GM21717 (cell line): Measurements from ENCODE around the gene KANK2.
"Not testable (repeated sequence)": the region's sequence is repeated elsewhere in the genome, so short reads cannot be mapped to it uniquely, and the experiment has no call there.

Experiments
- ATAC-seq: cut with Tn5 transposase; IDR thresholded peaks from one replicate; pipeline ENCODE4 v1.9.1; 2021; ENCODE audit warnings: mild to moderate bottlenecking, moderate library complexity; ENCODE audit not compliant: unreplicated experiment

KANK2 gene

DNA sequence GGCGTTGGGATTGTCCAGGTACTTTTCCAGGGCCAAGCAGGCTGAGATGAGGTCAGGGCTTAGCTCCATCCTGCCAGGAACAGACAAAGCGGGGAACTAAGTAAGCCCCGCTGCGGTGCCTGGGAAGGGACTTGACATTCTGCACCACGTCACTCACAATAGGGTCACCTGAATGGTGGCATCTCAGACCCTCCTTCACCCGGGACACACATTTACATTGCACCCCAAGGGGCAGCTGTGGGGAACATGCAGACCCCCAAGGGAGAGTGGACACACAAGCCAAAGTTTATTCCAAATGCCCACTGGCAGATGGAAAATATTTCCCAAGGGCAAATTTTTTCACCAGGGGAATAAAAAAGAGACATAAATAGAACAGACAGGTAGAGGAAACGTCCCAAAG lies 21.4 kb downstream of the KANK2 start:
- no peak for ATAC-seq

DNA sequence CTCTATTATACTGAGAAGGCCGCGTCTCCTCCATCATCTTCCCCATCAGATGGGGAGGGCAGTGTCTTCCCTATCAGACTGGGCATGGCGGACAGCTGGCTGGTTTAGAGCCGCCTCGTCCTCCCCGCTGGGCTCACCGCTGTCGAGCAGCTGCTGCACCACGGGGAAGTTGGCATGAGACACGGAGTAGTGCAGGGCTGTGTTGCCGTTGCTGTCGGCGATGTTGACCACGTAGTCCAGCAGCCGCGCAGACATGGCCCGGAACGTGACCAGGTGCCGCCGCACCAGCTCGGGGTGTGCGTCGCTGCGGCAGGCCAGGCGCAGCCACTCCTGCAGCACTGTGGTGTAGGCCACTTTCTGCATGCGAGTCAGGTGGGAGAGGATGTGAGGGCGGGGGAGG lies 23.0 kb downstream of the KANK2 start:
- no peak for ATAC-seq

DNA sequence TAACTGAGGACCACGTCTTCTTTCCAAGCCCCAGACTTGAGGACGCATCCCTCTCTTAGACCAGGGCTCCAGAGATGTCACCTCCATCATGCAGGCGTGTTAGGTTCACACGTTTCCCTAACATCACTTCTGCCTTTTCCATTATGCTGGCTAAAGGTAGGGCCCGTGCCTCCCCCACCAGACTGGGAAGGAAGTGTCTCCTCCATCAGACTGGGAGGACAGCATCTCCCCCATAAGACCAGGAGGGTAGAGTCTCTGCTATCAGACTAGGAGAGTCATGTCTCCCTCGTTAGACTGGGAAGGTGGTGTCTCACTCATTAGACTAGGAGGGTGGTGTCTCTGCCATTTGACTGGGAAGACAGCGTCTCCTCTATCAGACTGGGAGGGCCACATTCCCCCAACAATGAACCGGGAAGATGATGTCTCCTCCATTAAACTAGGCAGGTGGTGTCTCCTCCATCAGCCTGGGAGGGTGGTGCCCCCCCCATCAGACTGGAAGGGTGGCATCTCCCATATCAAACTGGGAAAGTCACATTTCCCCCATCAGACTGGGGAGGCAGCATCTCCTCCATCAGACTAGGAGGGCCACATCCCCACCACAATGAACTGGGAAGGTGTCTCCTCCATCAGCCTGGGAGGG lies 23.7 kb downstream of the KANK2 start:
- ATAC-seq, result no peak

DNA sequence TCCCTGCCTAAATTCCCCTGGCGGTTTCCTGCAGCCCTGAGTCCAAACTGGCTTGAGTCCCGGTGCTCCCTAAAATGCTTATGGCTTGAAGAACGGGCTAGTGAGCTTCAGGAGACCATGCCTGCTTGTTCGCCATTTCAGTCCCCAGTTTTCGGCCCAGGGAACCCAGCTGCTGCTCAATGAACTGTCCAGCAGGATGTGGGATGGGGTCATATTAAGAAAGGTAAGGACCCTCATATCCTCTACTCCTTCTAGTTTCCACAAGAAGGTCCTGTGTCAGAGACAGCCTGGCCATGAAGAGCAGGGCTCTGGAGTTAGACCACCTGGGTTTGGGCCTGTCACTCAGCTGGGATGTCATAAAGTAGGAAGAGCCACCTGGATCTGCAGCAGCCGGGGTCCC lies 24.8 kb downstream of the KANK2 start:
- no peak for ATAC-seq

DNA sequence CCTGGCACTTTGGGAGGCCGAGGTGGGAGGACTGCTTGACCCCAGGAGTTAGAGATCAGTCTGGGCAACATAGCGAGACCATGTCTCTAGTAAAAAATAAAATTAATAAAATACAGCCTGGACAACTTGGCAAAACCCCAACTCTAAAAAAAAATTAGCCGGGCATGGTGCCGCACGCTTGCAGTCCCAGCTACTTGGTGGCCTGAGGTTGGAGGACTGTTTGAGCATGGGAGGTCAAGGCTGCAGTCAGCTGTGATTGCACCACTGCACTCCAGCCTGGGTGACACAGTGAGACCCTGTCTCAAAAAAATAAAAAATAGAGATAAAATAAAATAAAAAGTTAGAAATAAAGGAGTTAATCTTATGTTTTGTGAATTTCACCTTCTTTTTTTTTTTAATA lies 26.2 kb downstream of the KANK2 start:
- ATAC-seq, result no peak

DNA sequence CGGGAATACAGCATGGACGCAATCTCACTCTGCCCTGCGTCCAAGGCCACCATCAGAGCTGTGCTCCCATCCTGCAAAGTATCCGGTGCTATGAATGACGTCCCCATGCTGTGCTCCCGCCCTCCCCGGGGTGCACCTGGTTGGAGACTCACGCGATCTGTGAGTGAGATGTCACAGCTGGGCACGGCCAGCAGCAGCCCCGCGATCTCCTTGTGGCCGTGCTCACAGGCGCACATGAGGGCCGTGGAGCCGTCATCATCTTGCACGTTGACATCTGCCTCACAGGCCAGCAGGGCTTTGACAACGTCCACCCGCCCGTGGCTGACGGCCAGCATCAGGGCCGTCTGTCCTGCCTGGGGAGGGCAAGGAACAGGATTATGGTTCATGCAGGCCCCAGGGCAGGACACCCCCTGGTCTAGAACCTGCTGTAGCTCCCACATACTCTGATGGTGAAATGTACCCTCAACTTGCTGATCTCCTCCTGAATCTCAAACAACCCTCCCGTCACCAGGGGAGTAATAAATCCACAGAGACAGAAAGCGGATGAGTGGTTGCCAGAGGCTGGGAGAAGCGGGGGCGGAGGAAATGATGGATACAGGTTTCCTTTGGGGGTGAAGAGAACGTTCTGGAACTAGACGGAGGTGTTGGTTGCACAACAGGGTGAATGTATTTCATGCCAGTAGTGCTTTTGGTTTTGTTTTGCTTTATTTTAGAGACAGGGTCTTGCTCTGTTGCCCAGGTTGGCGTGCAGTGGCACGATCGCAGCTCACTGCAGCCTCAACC lies 27.3 kb downstream of the KANK2 start:
- no peak for ATAC-seq

DNA sequence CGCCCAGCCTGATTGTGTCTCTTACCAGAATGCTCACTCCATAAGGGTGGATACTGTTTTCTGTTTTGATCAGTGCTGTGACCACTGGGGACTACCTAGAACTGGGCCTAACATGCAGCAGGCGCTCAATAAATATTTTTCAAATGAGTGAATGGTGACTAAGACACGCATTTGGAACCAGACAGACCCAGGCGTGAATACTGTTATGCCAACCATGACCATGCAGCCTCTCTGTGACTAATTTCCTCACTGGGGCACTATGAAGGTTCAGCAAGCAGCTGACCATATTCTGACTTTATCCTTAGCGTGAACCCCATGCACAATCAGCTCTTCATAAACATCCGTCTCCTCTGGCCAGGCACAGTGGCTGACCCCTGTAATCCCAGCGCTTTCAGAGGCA lies 28.8 kb downstream of the KANK2 start:
- ATAC-seq, result no peak

DNA sequence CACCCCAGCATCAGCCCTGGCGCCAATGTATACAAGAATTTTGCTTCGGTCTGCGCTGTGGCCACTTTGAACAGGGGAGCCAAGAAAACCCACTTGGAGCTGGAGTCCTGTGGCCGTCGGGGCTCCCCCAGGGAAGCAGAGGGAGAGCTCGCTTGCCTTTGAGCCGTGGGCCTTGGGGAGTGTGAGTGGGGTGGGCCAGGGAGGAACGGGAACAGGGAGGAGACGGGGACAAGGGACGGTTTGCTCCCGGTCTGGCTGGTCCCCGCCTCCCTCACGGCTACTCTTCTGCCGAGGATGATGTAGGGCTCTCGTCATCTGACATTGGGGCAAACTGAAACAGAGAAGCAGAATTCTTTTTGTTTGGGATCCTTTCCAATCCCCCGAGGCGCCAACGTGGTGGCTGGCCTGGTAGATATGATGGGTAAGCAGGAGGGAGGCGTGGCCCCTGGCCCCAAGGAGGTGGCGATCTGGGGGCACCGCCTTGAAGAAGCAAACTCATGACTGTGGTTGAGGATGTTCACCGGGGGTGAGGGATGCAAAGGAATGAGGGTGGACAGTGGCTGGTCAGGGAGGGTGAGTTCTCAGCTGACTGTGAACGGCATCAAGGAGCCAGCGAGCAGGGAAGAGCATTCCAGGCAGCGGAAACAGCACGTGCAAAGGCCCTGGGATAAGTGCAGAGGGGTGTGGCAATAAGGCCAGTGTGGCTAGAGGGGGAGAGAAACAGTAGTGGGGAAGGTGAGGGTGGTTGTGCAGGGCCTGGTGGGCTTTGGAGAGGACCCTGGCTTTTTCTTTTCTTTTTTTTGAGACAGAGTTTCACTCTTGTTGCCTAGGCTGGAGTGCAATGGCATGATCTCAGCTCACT lies 30.8 kb downstream of the KANK2 start:
- no peak for ATAC-seq

DNA sequence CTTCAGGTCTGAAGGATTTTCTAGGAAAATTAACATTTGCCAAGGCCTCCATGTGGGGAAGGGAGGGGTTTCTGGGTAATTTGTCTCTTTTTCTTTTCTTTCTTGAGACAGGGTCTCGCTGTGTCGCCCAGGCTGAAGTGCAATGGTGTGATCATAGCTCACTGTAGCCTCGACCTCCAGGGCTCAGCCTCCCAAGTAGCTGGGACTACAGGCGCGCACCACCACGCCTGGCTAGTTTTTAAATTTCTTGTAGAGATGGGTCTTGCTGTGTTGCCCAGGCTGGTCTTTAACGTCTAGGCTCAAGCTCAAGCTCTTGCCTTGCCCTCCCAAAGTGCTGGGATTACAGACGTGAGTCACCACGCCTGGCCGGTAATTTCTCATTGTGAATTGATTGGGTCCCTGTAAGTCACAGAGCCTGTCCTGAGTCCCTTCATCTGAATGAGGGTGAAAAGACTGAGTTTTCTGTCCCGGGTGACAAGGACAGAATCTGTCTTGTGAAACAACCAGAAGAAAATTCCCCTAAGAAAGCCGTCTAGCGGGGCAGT lies 31.8 kb downstream of the KANK2 start:
- ATAC-seq, result no peak

DNA sequence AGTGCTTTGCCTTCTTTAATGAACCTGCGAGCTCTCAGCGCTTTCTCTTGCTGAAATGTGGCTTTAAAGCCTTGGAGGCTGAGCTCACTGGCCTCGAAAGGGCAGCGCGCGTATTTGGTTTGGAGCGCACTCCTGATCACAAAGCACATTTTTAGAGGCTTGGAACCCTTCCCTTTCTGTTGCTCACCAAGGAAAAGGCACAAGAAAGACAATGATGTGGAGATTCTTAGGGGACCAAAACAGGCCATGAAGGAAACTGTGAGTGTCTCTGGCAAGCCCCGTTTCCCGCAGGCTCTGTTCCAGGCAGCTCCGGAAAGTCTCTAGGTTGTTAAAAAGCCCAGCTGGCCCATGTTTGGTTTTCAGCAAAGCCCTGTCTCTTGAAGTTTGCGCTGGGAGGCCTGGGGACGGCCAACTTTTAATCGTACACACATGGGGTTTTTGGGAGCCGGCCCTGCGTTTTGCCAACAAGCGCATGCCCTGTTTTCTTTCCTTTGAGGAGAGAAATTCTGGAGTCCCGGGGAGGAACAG lies 32.4 kb downstream of the KANK2 start:
- ATAC-seq, result no peak

DNA sequence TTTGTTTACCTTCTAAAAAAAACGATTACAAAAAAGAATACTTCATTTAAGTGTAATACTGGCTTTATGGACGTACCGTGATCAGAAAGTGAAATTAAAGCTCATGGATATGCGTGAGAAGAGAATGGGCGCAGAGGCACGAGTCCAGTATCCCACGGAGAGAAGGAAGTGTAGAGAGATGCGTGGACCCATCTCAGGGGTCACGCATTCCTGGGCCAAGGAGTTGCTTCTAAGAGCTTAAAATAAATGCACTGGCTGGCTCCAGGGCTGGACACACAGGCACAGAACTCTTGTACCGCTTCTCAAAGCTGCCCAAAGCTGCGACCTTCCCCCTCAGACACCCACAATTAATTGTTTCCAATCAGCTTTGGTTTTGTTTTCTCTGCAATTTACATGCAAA lies 33.0 kb downstream of the KANK2 start:
- no peak for ATAC-seq

DNA sequence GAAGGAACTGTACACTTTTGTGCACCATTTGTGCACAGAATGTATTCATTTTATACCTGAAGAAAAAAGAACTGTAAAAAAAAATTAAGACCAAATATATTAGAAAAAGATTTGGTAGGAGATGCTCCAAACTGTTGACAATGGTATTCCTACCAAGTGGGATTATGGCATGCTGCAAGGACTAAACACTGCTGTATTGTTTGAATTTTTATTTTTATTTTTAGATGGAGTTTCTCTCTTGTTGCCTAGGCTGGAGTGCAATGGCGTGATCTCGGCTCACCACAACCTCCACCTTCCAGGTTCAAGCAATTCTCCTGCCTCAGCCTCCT lies 36.9 kb downstream of the KANK2 start:
- ATAC-seq, result not testable (repeated sequence)

DNA sequence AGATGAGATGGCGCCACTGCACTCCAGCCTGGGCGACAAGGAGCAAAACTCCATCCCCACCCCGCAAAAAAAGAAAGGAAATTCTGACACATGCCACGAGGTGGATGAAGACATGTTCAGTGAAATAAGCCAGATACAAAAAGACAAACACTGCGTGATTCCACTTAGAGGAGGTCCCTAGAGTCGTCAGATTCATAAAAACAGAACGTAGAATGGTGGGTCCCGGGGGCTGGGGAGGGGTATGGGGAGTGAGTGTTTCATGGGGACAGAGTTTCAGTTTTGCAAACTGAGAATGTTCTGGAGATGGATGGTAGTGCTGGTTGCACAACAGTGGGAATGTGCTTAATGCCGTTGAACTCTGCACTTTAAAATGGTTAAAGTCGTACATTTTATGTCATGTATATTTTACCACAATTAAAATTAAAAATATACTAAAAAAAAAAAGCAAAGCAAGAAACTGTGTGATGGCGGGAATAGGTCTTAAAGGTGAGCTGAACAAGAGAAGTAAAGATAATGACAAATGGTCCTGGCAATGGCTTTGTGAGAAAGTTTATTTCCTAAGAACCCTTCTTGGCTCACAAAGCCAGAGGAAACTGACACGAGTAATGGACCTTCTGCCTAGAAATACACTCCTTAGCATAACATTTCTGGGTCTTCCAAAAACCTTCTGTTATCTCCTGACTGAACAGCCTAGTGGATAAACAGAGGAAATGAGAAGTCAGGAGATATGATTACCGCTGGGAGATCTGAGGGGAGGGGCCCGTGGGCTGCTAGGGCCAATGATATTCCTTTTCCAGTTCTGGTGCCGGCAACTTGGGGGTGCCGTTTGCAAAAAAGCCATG lies 37.5 kb downstream of the KANK2 start:
- ATAC-seq, result no peak

DNA sequence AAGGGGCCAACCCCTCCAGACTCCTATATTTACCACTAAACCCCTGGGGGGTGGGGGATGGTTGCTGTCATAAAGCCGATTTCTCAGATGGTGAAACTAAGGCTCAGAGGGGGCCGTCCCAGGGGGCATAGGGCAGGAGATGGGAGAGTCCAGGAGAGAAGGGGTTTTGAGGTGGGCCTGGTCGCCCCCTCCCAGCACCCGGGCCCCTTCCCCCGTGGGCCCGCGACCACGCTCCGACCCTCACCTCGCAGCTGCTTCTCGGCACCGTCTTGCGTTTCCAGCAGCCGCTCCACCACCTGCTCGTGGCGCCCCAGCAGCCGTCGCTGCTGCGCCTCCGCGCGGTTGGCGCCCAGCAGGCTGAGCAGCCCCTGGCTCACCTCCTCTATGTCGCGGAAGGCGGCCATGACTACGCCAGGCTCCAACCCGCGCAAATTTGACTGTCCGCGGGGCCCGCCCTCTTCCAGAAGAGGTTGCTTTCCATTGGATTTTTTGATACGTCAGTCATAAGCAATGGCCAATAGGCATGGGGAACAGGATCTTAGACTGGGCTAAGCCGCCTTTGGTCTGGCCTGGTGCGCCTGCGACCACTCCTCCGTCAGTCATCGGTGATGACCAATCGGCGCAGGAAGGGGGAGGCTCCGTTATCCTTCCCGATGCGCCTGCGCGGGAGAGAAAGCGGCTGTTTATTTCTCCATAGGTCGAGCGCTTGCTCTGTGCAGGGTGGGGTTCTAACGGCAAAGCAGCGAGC lies 41.8 kb downstream of the KANK2 start, which contains the start of gene SPC24:
TSS of gene SPC24 (minus strand) at position 410 of the 748 bp plus-strand sequence. CDS start at position 404, 6 bp downstream.
- ATAC-seq, result peak; percentile 87

DNA sequence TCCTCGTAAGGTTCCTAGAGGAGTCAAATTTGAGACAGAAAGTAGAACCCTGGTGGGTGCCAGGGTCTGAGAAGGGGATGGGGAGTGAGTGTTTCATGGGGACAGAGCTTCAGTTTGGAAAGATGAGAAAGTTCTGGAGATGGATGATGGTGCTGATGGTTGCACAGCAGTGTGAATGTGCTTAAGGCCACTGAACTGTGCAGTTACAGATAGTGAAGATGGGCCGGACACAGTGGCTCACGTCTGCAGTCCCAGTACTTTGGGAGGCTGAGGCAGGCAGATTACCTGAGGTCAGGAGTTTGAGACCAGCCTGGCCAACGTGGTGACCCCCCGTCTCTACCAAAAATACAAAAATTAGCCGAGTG lies 42.7 kb downstream of the KANK2 start:
- ATAC-seq, result no peak

DNA sequence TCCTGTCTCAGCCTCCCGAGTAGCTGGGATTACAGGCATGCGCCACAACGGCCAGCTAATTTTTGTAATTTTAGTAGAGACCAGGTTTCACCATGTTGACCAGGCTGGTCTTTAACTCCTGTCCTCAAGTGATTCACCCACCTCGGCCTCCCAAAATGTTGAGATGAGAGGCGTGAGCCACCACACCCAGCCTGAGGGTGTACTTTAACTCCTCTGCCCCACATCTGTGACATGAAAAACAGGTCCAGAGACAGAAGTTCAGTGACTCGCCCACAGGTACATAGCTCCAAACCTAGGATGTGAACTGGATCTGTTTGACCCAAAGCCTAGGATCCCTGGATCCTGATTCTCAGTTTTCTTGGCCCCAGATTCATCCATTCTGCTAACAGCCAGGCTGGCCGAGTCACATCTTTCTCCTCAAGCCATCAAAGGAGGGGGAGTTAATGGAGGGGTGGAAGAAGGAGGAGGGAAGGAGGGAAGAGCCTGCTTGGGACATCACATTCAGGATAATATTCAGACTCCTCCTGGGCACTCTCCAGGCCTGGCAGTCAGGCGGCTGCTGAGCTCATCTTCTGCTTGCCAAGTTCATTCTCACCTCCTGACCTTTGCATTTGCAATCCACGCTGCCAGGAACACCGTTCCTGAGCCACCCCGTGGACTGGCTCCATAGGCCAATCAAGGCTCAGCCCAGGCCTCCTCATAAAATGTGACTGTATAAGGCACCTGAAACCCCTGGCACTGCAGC lies 44.9 kb downstream of the KANK2 start:
- no peak for ATAC-seq

DNA sequence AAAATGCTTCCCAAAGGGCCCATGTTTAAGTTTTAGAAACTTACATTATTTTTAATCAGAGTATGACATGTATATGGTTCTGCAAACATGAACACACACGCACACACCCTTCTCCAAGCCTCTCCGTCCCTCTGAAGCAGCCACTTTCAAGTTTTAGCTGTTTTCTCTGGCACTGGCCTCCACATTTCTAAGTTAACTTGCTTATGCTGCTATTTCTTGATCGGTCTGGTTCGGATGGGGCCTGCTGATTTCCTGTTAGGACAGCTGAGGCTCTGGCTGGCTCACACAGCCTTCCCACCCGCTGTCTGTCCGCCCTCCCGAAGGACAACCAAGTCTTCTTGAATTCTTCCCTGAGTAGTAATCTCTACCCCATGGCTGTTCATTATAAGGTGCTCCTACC lies 46.2 kb downstream of the KANK2 start:
- no peak for ATAC-seq

DNA sequence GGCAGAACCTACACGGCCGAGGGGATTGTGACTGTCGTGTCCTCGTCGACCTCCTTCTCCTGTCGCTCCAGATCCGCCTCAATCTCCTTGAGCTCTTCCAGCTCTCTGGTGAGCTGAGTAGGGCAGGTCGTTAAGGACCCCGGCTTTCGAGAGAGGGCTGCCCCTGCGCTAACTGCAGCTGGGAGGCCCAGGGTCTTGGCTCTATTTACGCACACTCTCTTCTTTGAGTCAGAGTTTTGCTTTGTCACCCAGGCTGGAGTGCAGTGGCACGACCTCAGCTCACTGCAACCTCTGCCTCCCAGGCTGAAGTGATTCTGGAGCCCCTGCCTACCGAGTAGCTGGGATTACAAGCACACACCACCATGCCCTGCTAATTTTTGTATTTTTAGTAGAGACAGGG lies 49.3 kb downstream of the KANK2 start:
- ATAC-seq, result no peak

DNA sequence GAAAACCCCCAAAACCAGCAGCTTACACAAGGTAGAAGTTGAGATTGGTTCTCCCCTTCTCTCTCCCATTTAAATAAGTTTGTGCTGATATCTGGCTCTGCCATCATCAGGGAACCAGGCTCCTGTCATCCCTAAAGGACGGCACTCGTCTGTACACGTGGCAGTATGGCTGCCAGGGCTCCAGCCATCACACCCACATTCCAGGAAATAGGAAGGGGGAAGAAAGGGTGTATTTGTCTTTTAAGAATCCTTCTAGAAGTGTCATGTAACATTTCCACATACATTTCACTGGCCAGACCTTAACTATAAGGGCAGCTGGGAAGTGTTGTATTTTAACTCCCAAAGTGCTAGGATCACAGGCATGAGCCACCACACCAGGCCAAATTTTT lies 51.8 kb downstream of the KANK2 start:
- no peak for ATAC-seq
